Hepatic stellate cell (primary cell): ENCODE results near the gene CCDC121.
A peak's percentile ranks its signal among the peaks of the same experiment; 100 is the strongest.

ENCODE experiments used
- DNase-seq: peaks from one replicate; pipeline ENCODE4 v3.0.0; 2011; ENCODE audit warnings: low spot score

CCDC121 gene

GRCh38 chr2:27628767-27629709, at the start of gene CCDC121, which contains the start of gene GPN1:
Gene CCDC121 (minus strand): TSS chr2:27629012. CDS start chr2:27627799, 1,213 bp downstream.
Gene GPN1 (plus strand): TSS chr2:27629050. CDS start chr2:27629059, 9 bp downstream.
- peak; percentile 87 for DNase-seq

GRCh38 chr2:27672723-27673486, 44.1 kb upstream of the CCDC121 start:
- no peak for DNase-seq

GRCh38 chr2:27671235-27671634, 42.4 kb upstream of the CCDC121 start:
- DNase-seq = no peak

GRCh38 chr2:27667446-27667845, 38.6 kb upstream of the CCDC121 start:
- no peak for DNase-seq

GRCh38 chr2:27664622-27665363, 36.0 kb upstream of the CCDC121 start:
- DNase-seq = no peak

- peak; percentile 14 for DNase-seq
Measured at GRCh38 chr2:27664154-27664574, 35.4 kb upstream of the CCDC121 start.

GRCh38 chr2:27663285-27664153, 34.7 kb upstream of the CCDC121 start, which contains the start of the genes SLC4A1AP and SUPT7L:
Gene SLC4A1AP (plus strand): TSS chr2:27663889. CDS start chr2:27663915, 26 bp downstream.
Gene SUPT7L (minus strand): TSS chr2:27663614. CDS start chr2:27662192, 1,422 bp downstream.
- peak; percentile 72 for DNase-seq

GRCh38 chr2:27661371-27661770, 32.6 kb upstream of the CCDC121 start:
- DNase-seq = no peak

- no peak for DNase-seq
Measured at GRCh38 chr2:27655155-27655951, 26.5 kb upstream of the CCDC121 start.

- DNase-seq = no peak
Measured at GRCh38 chr2:27653397-27653796, 24.6 kb upstream of the CCDC121 start.

GRCh38 chr2:27652790-27653189, 24.0 kb upstream of the CCDC121 start:
- no peak for DNase-seq

GRCh38 chr2:27652341-27652740, 23.5 kb upstream of the CCDC121 start:
- DNase-seq = no peak

- DNase-seq = no peak
Measured at GRCh38 chr2:27651056-27651455, 22.2 kb upstream of the CCDC121 start.

- no peak for DNase-seq
Measured at GRCh38 chr2:27647737-27648136, 18.9 kb upstream of the CCDC121 start.

GRCh38 chr2:27647289-27647688, 18.5 kb upstream of the CCDC121 start:
- no peak for DNase-seq

- DNase-seq = no peak
Measured at GRCh38 chr2:27645197-27645596, 16.4 kb upstream of the CCDC121 start.

- DNase-seq = no peak
Measured at GRCh38 chr2:27640722-27641245, 12.0 kb upstream of the CCDC121 start.

- DNase-seq = no peak
Measured at GRCh38 chr2:27638709-27639108, 9.9 kb upstream of the CCDC121 start.

GRCh38 chr2:27638037-27638637, 9.3 kb upstream of the CCDC121 start:
- DNase-seq = no peak
